Measurements from ENCODE around the gene PCSK6.

Gene PCSK6

DNA sequence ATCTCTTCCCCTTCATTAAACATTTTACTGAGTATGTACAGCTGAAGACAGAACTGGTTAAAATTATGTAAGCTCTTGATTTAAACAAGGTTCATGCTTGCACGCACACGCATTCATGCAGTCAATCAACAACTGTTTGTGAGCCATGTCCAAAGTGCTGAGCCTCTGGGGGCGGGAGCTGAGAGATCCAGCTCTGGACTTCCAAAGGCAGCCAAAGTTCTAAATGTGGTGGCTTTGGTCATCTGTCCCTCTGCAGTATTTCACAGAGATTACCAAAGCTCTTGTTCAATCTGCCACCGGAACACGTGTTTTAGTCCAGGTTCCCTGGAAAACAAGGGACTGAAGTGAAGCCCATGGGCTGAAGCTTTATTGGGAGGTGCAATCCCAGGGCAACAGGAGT is 142.1 kb downstream of the PCSK6 start:
- no peak overlapping the region for H3K4me2 ChIP-seq (ENCODE audit: low read depth, low read length, poor library complexity, severe bottlenecking)
- no peaks in the 10 kb centered on the region for H3K9me2 ChIP-seq (replicated peaks; ENCODE audit: insufficient read depth, low read length)
- no peaks in the 10 kb centered on the region for H3K9me3 ChIP-seq (ENCODE audit: insufficient read depth, low read length)
- H3K4me3 ChIP-seq (ENCODE audit: insufficient read depth, low read length, poor library complexity, severe bottlenecking): no peak overlapping the region
- no peaks in the 10 kb centered on the region for H3K36me3 ChIP-seq (ENCODE audit: low read length)
- no peak overlapping the region for H3K9ac ChIP-seq (ENCODE audit: low read length)
- no peaks in the 10 kb centered on the region; the same call in 1 of the 2 replicates for H3K27me3 ChIP-seq (ENCODE audit: low read length)
- no peaks in the 10 kb centered on the region for H3F3A ChIP-seq (ENCODE audit: insufficient read depth)
- TF ChIP-seq EZH2phosphoT487 (conservative IDR thresholded peaks at IDR 0.05; ENCODE audit: low read length): no peak
- no peak for TF ChIP-seq CTCF (IDR thresholded peaks at IDR 0.05; ENCODE audit: insufficient read depth, low read length, poor library complexity, severe bottlenecking)
- no peaks in the 10 kb centered on the region for H4K20me1 ChIP-seq (ENCODE audit: low read depth, low read length)
- no peak overlapping the region for H3K27ac ChIP-seq (ENCODE audit: low read depth, low read length)
- H2AFZ ChIP-seq (ENCODE audit: low read depth, low read length, severe bottlenecking): no peak overlapping the region
- no peaks in the 10 kb centered on the region for H3K79me2 ChIP-seq (ENCODE audit: insufficient read depth, low read length)

DNA sequence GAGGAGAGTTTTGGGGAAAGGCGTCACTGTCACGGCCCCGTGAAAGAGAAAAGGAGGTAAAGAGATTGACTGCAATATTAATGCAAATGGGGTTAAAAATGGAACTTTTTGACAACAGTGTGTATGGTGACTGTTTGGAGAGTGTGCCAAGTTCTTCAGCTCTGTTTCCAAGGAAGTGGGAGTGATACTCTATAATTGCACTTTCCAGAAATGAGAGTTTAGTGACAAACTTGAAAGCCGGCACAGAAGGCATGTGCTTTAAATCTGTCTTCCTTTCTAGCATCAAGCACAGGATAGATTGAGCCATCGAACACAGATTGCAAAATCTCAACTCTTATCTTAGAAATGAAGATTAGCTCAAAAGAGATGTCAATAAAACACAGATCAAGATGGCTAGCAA is 142.6 kb downstream of the PCSK6 start:
- Histone ChIP-seq H3K9ac (ENCODE audit: low read length) (no peak overlapping the region), H3K27ac (ENCODE audit: low read depth, low read length) (no peak overlapping the region), H3K4me3 (ENCODE audit: insufficient read depth, low read length, poor library complexity, severe bottlenecking) (no peak overlapping the region), H3K27me3 (ENCODE audit: low read length) (no peaks in the 10 kb centered on the region; the same call in 1 of the 2 replicates), H3K36me3 (ENCODE audit: low read length) (no peaks in the 10 kb centered on the region), H3K79me2 (ENCODE audit: insufficient read depth, low read length) (no peaks in the 10 kb centered on the region), H4K20me1 (ENCODE audit: low read depth, low read length) (no peaks in the 10 kb centered on the region), H3K9me3 (ENCODE audit: insufficient read depth, low read length) (no peaks in the 10 kb centered on the region), H3K4me2 (ENCODE audit: low read depth, low read length, poor library complexity, severe bottlenecking) (no peak overlapping the region), H3F3A (ENCODE audit: insufficient read depth) (no peaks in the 10 kb centered on the region), H3K9me2 (replicated peaks; ENCODE audit: insufficient read depth, low read length) (no peaks in the 10 kb centered on the region), H2AFZ (ENCODE audit: low read depth, low read length, severe bottlenecking) (no peak overlapping the region)
- TF ChIP-seq CTCF (IDR thresholded peaks at IDR 0.05; ENCODE audit: insufficient read depth, low read length, poor library complexity, severe bottlenecking) (no peak), EZH2phosphoT487 (conservative IDR thresholded peaks at IDR 0.05; ENCODE audit: low read length) (no peak)

- Histone ChIP-seq H3K27me3 (ENCODE audit: low read length) (peaks cover 8% of the 10 kb centered on the region; the same call in 1 of the 2 replicates), H3K9me2 (replicated peaks; ENCODE audit: insufficient read depth, low read length) (no peaks in the 10 kb centered on the region), H3K79me2 (ENCODE audit: insufficient read depth, low read length) (no peaks in the 10 kb centered on the region), H3K4me2 (ENCODE audit: low read depth, low read length, poor library complexity, severe bottlenecking) (no peak overlapping the region), H3K9ac (ENCODE audit: low read length) (no peak overlapping the region), H3F3A (ENCODE audit: insufficient read depth) (no peaks in the 10 kb centered on the region), H3K27ac (ENCODE audit: low read depth, low read length) (no peak overlapping the region), H3K36me3 (ENCODE audit: low read length) (no peaks in the 10 kb centered on the region), H3K9me3 (ENCODE audit: insufficient read depth, low read length) (no peaks in the 10 kb centered on the region), H3K4me3 (ENCODE audit: insufficient read depth, low read length, poor library complexity, severe bottlenecking) (no peak overlapping the region), H4K20me1 (ENCODE audit: low read depth, low read length) (no peaks in the 10 kb centered on the region), H2AFZ (ENCODE audit: low read depth, low read length, severe bottlenecking) (no peak overlapping the region)
- TF ChIP-seq CTCF (IDR thresholded peaks at IDR 0.05; ENCODE audit: insufficient read depth, low read length, poor library complexity, severe bottlenecking) (no peak), EZH2phosphoT487 (conservative IDR thresholded peaks at IDR 0.05; ENCODE audit: low read length) (no peak)
Measured at GRCh38 chr15:101342056-101342455, 147.5 kb downstream of the PCSK6 start.
